Body of pancreas (tissue), 4 donors: Measurements from ENCODE around the gene PSME2. TPM values are rescaled to one million over a fixed set of nuclear protein-coding genes. Genes with fewer than 3 reads are reported as not detected.

ENCODE experiments used
- ATAC-seq: fragments of 150-250 bp; one replicate; pipeline ENCODE4 v1.9.1; 2016
- DNase-seq, 4 donors: peaks; one replicate each; pipeline ENCODE4 v3.0.0-alpha.2; 2019
- H3K27ac ChIP-seq, 4 donors: fragments of 200-600 bp; sonication (generic); 1 replicate in 3 of 4; 2 replicates in 1 of 4; pipeline versions ENCODE4 v1.5.1 to v1.6.1; 2016 to 2019; ENCODE audit warnings: mild to moderate bottlenecking in 1 of 4, mixed read lengths in 1 of 4, moderate library complexity in 1 of 4
- H3K27me3 ChIP-seq, 2 donors: fragments of 200-600 bp; sonication (generic); one replicate each; pipeline ENCODE4 v1.6.0; 2016; ENCODE audit warnings: mild to moderate bottlenecking in 1 of 2
- H3K36me3 ChIP-seq, 2 donors: fragments of 200-600 bp; sonication (generic); replicated peaks in 1 of 2; 2 replicates each; pipeline ENCODE4 v1.5.1; 2016; ENCODE audit warnings: low read depth in 2 of 2; ENCODE audit not compliant: insufficient read depth in 1 of 2
- H3K4me1 ChIP-seq: fragments of 200-600 bp; sonication (generic); one replicate; pipeline ENCODE4 v1.6.0; 2016
- H3K4me3 ChIP-seq, 2 donors: fragments of 200-600 bp; sonication (generic); 1 replicate in 1 of 2; 2 replicates in 1 of 2; pipeline ENCODE4 v1.5.1; 2016 to 2019
- H3K9me3 ChIP-seq, 3 donors: fragments of 200-600 bp; sonication (generic); 1 replicate in 2 of 3; 2 replicates in 1 of 3; pipeline ENCODE4 v1.5.1; 2016
- CTCF ChIP-seq, 7 experiments: fragments of 450-650 bp in 4 of 7; fragments of 200-600 bp in 3 of 7; sonication (generic) in 3 of 7; IDR thresholded peaks; one replicate each; pipeline ENCODE4 v1.5.1; 2016 to 2019; ENCODE audit warnings: antibody characterized with exemption in 7 of 7
- POLR2A ChIP-seq, 3 donors: fragments of 450-650 bp; IDR thresholded peaks; one replicate each; pipeline ENCODE4 v1.6.1; 2016; ENCODE audit warnings: antibody characterized with exemption in 3 of 3, mild to moderate bottlenecking in 2 of 3
- WGBS, 2 donors: methylation state at CpG; one replicate each; pipeline ENCODE4 v1.1.5; 2017; 5-methylcytosine and 5-hydroxymethylcytosine counted together
- intact Hi-C: fragments of 100-400 bp; cut with DNase I; formaldehyde crosslinking; loops from one replicate; pipeline ENCODE4 v1.15.1; 2023
- total RNA-seq, 2 donors: library from RNA; depleted of rRNA; stranded (reverse); fragments of >200 nt; gene quantifications; one replicate each; pipeline ENCODE4 v1.1.0, GENCODE V29; 2016

The PSME2 gene
- total RNA-seq, 2 donors from 2014 or later = 29.3 to 30.4 TPM

- WGBS, 2 donors = 92 to 93% methylated on average over 4 to 15 of the region's 15 CpGs
- no peak for TF ChIP-seq CTCF (IDR thresholded peaks at IDR 0.05)
- no peak for TF ChIP-seq POLR2A (IDR thresholded peaks at IDR 0.05)
- intact Hi-C loops = no loop called here
- Histone ChIP-seq H3K4me3 (no peak overlapping the region), H3K27ac (no peak overlapping the region), H3K9me3 (no peaks in the 10 kb centered on the region), H3K4me1 (peaks cover 54% of the 10 kb centered on the region), H3K36me3 (peaks cover 0 to 3% of the 10 kb centered on the region in 2 donors), H3K27me3 (no peaks in the 10 kb centered on the region)
- no peak for ATAC-seq
- no peak for DNase-seq
These were observed 46.5 kb upstream of the PSME2 start for GRCh38 chr14:24192933-24193332.

- TF ChIP-seq POLR2A (IDR thresholded peaks at IDR 0.05) = no peak
- no peak for TF ChIP-seq CTCF (IDR thresholded peaks at IDR 0.05)
- DNase-seq (no peak), ATAC-seq (no peak)
- Histone ChIP-seq H3K27me3 (no peaks in the 10 kb centered on the region), H3K9me3 (no peaks in the 10 kb centered on the region), H3K36me3 (peaks cover 0 to 3% of the 10 kb centered on the region in 2 donors), H3K4me3 (no peak overlapping the region), H3K27ac (no peak overlapping the region), H3K4me1 (peaks cover 50% of the 10 kb centered on the region)
- WGBS, 2 donors = 83 to 88% methylated on average over 7 to 10 of the region's 10 CpGs
- intact Hi-C loops = no loop called here
These were observed 44.0 kb upstream of the PSME2 start for GRCh38 chr14:24190416-24190815.

GRCh38 chr14:24189460-24189859 lies 43.0 kb upstream of the PSME2 start:
- TF ChIP-seq POLR2A (IDR thresholded peaks at IDR 0.05) = no peak
- no peak for TF ChIP-seq CTCF (IDR thresholded peaks at IDR 0.05)
- ATAC-seq = no peak
- H3K9me3 ChIP-seq = no peaks in the 10 kb centered on the region
- 84 to 90% methylated on average over 9 of the region's 9 CpGs for WGBS, 2 donors
- H3K27ac ChIP-seq = peak overlapping the region in 2 of 4 donors; percentile 15 to 87
- no peaks in the 10 kb centered on the region for H3K27me3 ChIP-seq
- peaks cover 0 to 6% of the 10 kb centered on the region in 2 donors for H3K36me3 ChIP-seq
- H3K4me1 ChIP-seq = peaks cover 45% of the 10 kb centered on the region
- H3K4me3 ChIP-seq = no peak overlapping the region
- DNase-seq = no peak
- intact Hi-C loops = no loop called here

- TF ChIP-seq POLR2A (IDR thresholded peaks at IDR 0.05) = no peak
- no peak for TF ChIP-seq CTCF (IDR thresholded peaks at IDR 0.05)
- peak overlapping the region in 3 of 4 donors; percentile 15 to 87 (median 79) for H3K27ac ChIP-seq
- DNase-seq (no peak), ATAC-seq (no peak)
- intact Hi-C loops = no loop called here
- peaks cover 41% of the 10 kb centered on the region for H3K4me1 ChIP-seq
- no peaks in the 10 kb centered on the region for H3K9me3 ChIP-seq
- no peak overlapping the region for H3K4me3 ChIP-seq
- no peaks in the 10 kb centered on the region for H3K27me3 ChIP-seq
- whole genome bisulfite sequencing, 2 donors = 0% methylated on average over 3 of the region's 3 CpGs
- peaks cover 0 to 10% of the 10 kb centered on the region in 2 donors for H3K36me3 ChIP-seq
These were observed 42.6 kb upstream of the PSME2 start for GRCh38 chr14:24189059-24189375.

GRCh38 chr14:24188251-24189058 lies 42.0 kb upstream of the PSME2 start, which contains the start of gene IPO4:
Gene IPO4 (minus strand): TSS chr14:24188816. CDS start chr14:24188787, 29 bp downstream.
- Histone ChIP-seq H3K27me3 (no peaks in the 10 kb centered on the region), H3K9me3 (no peaks in the 10 kb centered on the region), H3K36me3 (peaks cover 1 to 15% of the 10 kb centered on the region in 2 donors), H3K4me3 (peak within 1 kb of the TSS; percentile 16 to 24), H3K27ac (peak within 1 kb of the TSS; percentile 42 to 87 (median 68)), H3K4me1 (peaks cover 38% of the 10 kb centered on the region)
- intact Hi-C loops = no loop called here
- peak; percentile 98 for ATAC-seq
- WGBS, 2 donors = 0% methylated on average over 11 to 65 of the region's 65 CpGs
- peak; percentile 96 to 98 (median 97) for DNase-seq
- TF ChIP-seq POLR2A (IDR thresholded peaks at IDR 0.05) (peak in 2 of 3 donors; percentile 84 to 85), CTCF (IDR thresholded peaks at IDR 0.05) (peak in 1 of 7 experiments; percentile 8)
